NB4 (cell line): ENCODE results near the gene CDH4.

Experiments
- DNase-seq: peaks from one replicate; pipeline ENCODE4 v3.0.0; 2010; ENCODE audit warnings: low read depth
- H3K4me3 ChIP-seq: one replicate; pipeline ENCODE4 v1.5.1; 2011; ENCODE audit warnings: mild to moderate bottlenecking, low read depth, low read length, moderate library complexity
- MYC ChIP-seq: IDR thresholded peaks from 2 replicates; pipeline ENCODE4 v1.6.1; 2011; ENCODE audit warnings: low read depth, low read length
- POLR2A ChIP-seq: IDR thresholded peaks from 2 replicates; pipeline ENCODE4 v1.6.1; 2011; ENCODE audit warnings: mild to moderate bottlenecking; ENCODE audit not compliant: insufficient read length; ENCODE audit errors: extremely low read depth
- TF ChIP-seq, protein P1 (sequence below): IDR thresholded peaks from 2 replicates; pipeline ENCODE4 v1.6.1; 2011; ENCODE audit warnings: low read depth, low read length
- TF ChIP-seq, protein P2 (sequence below): IDR thresholded peaks from one replicate; pipeline ENCODE4 v1.5.1; 2012; ENCODE audit warnings: low read depth, low read length

The CDH4 gene

DNA sequence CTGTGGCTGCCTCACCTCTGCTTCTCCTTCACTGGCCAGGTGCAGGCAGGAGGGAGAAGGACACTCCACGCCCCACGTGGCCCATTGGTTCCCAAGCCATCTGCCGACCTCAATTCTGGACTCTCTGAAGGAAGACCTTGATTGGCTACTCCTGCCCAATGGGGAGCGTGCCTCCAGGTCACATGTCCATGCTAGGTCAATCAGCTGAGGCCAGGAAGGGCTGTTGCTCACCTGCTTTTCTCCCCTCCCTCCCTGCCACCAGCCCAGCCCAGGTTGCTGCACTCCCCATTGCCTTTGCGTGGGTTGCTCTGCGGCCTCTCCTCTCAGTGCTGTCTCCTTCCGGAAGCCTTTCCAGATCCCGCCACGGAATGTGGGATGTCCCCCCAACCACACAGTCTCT is 21.9 kb upstream of the CDH4 start:
- no peak overlapping the region for H3K4me3 ChIP-seq

DNA sequence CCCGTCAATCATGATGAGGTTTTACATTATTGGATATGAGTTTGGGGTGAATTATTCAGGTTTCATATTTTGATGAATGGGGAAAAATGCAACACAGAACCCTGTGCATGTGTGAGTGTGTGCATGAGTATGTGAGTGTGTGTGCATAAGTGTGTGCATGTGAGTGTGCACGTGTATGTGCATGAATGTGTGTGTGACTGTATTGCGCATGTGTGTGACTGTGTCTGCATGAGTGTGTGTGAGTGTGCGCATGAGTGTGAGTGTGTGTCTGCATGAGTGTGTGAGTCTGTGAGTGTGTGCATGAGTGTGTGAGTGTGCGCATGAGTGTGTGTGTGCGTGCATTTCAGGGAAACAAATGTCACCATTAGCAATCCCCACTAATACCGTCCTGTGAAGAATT is 18.5 kb upstream of the CDH4 start:
- DNase-seq = no peak
- H3K4me3 ChIP-seq = no peak overlapping the region
- no peak for TF ChIP-seq POLR2A
- TF ChIP-seq, protein P1, sequence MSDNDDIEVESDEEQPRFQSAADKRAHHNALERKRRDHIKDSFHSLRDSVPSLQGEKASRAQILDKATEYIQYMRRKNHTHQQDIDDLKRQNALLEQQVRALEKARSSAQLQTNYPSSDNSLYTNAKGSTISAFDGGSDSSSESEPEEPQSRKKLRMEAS = no peak
- no peak for TF ChIP-seq MYC
- TF ChIP-seq, protein P2, sequence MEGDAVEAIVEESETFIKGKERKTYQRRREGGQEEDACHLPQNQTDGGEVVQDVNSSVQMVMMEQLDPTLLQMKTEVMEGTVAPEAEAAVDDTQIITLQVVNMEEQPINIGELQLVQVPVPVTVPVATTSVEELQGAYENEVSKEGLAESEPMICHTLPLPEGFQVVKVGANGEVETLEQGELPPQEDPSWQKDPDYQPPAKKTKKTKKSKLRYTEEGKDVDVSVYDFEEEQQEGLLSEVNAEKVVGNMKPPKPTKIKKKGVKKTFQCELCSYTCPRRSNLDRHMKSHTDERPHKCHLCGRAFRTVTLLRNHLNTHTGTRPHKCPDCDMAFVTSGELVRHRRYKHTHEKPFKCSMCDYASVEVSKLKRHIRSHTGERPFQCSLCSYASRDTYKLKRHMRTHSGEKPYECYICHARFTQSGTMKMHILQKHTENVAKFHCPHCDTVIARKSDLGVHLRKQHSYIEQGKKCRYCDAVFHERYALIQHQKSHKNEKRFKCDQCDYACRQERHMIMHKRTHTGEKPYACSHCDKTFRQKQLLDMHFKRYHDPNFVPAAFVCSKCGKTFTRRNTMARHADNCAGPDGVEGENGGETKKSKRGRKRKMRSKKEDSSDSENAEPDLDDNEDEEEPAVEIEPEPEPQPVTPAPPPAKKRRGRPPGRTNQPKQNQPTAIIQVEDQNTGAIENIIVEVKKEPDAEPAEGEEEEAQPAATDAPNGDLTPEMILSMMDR = no peak

More for the DNA sequence above, 21.9 kb upstream of the CDH4 start:
- DNase-seq = no peak
- TF ChIP-seq, protein P1 = no peak
- TF ChIP-seq MYC = no peak
- TF ChIP-seq, protein P2 = no peak
- no peak for TF ChIP-seq POLR2A

DNA sequence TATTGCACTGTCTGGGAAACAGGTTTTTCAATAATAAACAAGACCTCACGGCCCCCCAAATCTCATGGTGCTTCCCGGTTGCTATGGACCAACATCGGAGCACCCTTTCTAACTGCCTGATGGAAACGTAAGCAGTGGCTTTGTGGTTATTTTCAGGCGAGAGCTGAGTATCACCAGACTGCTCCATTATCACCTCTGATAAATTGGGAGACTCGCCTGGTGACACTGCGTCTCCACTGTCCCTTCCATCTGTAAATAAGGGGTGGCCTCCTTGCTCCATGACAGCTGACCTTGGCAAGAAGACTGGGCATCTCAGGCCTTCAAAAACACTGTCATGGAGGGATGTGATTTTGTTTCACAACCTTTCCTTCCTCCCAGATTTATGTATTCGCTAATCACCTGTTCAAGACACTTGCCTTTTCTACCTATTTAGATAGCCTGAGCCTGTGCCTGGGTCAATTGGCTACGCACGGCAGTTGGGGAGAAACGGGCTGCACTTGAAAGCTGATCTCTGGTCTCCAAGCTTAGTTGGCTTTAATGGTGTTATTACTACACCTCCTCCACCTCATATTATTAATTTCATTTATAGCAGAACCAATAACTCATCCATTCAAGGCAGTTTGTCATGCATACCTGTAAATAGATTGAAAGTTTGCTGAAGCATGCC is 17.7 kb upstream of the CDH4 start:
- no peak overlapping the region for H3K4me3 ChIP-seq
- no peak for DNase-seq
- TF ChIP-seq MYC (no peak), POLR2A (no peak)
- TF ChIP-seq, protein P2 = no peak
- TF ChIP-seq, protein P1 = no peak

DNA sequence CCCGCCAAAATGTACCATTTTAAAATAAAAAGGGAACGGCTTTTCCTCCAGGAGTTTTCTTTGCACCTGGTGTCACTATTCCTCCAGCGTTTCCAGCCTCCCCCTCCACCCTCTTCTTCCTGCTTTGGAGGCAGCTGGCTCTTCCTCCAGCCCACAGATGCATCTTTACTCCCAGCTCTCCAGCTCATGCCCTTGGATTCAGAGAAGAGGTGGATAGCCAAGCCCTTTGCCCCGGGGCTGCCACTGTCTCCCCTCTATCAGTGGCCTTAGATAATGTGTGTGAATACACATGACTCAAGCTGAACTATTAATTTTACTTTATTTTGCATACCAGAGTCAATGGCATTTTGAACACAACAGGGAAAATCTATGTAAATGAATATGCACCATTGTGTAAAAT is 15.3 kb upstream of the CDH4 start:
- TF ChIP-seq POLR2A (no peak), MYC (no peak)
- TF ChIP-seq, protein P1 = no peak
- TF ChIP-seq, protein P2 = no peak
- no peak for DNase-seq
- no peak overlapping the region for H3K4me3 ChIP-seq

DNA sequence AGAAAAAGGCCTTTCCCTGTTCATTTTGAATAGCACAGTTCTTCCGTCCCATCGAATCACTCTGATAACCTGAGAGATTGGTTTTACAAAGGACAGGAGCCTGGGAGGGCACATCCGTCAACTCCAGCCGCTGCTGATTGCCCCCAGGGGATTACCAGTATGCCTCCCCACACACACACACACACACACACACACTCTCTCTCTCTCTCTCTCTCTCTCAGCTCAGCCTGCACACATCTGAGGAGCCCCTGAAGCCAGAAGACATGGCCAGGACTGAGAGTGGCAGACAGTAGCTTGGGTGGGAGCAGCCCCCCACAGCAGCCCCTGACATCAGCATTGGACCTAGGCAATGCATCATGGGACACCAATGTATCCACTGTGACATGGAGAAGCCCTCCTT is 13.2 kb upstream of the CDH4 start:
- DNase-seq = no peak
- no peak overlapping the region for H3K4me3 ChIP-seq
- TF ChIP-seq, protein P2 = no peak
- no peak for TF ChIP-seq MYC
- TF ChIP-seq, protein P1 = no peak
- no peak for TF ChIP-seq POLR2A

DNA sequence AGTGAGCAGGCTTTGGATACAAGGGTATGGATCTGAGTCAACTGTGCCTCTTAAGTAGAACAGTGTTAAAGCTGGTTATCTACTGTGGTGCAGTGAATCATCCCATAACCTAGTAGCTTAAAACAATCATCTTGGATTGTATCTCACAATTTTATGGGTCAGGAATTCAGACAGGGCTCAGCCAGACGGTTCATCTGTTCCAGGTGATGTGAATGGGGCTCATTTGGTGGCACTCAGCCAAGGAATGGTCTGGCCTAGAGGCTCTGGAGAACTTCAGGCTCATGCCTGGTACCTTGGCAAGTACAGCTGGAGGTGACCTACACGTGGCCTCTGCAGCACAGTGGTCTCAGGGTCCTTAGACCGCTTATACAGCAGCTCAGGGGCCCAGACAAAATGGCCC is 11.2 kb upstream of the CDH4 start:
- TF ChIP-seq, protein P1 = no peak
- TF ChIP-seq, protein P2 = no peak
- no peak for TF ChIP-seq POLR2A
- DNase-seq = no peak
- no peak overlapping the region for H3K4me3 ChIP-seq
